HG03025 (cell line): ENCODE measurements around the gene SYNRG.
"Not testable (repeated sequence)": the region's sequence is repeated elsewhere in the genome, so short reads cannot be mapped to it uniquely, and the experiment has no call there.

ENCODE experiments used
- ATAC-seq: cut with Tn5 transposase; IDR thresholded peaks from one replicate; pipeline ENCODE4 v1.9.1; 2021; ENCODE audit warnings: mild to moderate bottlenecking, moderate library complexity; ENCODE audit not compliant: unreplicated experiment, low FRiP score

The SYNRG gene, protein sequence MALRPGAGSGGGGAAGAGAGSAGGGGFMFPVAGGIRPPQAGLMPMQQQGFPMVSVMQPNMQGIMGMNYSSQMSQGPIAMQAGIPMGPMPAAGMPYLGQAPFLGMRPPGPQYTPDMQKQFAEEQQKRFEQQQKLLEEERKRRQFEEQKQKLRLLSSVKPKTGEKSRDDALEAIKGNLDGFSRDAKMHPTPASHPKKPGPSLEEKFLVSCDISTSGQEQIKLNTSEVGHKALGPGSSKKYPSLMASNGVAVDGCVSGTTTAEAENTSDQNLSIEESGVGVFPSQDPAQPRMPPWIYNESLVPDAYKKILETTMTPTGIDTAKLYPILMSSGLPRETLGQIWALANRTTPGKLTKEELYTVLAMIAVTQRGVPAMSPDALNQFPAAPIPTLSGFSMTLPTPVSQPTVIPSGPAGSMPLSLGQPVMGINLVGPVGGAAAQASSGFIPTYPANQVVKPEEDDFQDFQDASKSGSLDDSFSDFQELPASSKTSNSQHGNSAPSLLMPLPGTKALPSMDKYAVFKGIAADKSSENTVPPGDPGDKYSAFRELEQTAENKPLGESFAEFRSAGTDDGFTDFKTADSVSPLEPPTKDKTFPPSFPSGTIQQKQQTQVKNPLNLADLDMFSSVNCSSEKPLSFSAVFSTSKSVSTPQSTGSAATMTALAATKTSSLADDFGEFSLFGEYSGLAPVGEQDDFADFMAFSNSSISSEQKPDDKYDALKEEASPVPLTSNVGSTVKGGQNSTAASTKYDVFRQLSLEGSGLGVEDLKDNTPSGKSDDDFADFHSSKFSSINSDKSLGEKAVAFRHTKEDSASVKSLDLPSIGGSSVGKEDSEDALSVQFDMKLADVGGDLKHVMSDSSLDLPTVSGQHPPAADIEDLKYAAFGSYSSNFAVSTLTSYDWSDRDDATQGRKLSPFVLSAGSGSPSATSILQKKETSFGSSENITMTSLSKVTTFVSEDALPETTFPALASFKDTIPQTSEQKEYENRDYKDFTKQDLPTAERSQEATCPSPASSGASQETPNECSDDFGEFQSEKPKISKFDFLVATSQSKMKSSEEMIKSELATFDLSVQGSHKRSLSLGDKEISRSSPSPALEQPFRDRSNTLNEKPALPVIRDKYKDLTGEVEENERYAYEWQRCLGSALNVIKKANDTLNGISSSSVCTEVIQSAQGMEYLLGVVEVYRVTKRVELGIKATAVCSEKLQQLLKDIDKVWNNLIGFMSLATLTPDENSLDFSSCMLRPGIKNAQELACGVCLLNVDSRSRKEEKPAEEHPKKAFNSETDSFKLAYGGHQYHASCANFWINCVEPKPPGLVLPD (N-terminal part only)

DNA sequence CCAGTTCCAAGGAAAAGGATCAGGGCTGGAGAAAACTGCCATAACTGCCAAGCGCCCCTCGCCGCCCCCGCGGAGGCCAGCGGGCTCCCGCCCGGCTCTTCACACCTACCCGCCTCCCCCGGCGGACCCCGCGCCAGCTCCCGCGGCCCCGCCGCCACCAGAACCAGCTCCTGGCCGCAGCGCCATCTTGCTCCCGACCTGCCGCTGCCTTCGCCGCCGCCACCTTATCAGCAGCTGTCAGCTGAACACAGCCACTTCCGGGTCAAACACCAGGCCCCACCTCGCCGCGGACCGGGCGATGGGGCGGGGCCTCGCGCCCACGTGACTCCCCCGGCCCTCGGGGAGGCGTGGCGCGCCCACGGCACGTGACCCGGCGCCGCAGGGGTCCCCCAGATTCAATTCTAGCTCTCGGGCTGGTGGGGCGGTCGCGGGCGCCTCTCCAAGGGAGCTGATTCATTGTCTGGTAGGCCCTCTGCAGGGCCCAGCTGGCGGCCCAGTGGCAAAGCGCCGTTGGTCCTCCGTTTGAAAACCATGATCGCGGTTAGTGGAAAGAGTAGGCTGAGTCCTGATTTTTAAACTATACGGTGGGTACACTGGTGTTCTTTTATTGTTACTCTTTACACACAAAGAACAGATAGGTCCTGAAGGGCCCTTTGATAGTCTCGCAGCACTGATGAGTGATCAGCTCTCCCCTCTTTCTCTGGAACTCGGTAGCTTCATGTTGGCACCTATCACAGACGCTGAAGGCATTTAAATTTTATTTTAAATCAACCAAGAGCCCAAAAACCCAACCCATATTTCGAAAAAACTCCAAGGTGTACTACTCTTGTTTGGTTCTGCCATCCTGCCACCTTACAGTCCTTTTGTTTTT is at the start of gene SYNRG:
SYNRG (minus strand) TSS at position 249 of the 871 bp plus-strand sequence; CDS start at position 186, 63 bp downstream.
- ATAC-seq, result peak; percentile 84

DNA sequence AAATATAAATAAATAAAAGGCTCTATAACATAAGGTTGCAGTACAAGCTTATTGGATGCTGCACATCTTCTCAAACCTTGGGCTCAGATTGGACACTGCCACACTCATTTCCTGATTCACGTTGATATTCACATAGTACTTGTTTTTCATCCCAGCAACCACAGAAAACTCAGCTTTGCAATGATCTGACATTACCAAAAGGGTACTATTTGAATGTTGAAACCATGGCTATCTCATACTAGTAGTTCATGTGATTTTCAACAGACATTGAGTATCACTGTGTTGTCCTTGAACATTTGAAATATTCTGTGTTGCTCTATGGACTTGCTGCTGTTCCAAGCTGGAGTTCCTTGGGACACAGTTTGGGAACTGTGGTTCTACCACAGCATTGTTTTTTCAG is 48.0 kb upstream of the SYNRG start:
- ATAC-seq, result no peak

DNA sequence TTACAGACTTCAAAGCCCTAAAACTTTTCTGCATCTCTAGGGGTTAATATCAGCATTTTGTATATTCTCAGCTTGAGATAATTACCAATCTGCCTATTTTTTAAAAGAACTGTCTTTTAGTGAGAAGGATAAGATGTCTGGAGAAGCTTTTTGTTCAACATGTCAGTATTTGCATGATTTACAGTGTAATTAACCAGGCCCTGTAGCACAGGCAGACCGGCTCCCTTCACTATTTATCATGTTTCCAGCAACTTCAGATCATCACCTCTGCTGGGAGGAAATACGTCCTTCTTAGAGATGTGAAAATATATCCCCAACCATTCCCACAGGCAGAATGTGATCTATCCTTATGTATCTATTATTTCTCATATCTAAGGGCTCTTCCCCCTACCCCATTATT is 42.6 kb upstream of the SYNRG start:
- no peak for ATAC-seq

DNA sequence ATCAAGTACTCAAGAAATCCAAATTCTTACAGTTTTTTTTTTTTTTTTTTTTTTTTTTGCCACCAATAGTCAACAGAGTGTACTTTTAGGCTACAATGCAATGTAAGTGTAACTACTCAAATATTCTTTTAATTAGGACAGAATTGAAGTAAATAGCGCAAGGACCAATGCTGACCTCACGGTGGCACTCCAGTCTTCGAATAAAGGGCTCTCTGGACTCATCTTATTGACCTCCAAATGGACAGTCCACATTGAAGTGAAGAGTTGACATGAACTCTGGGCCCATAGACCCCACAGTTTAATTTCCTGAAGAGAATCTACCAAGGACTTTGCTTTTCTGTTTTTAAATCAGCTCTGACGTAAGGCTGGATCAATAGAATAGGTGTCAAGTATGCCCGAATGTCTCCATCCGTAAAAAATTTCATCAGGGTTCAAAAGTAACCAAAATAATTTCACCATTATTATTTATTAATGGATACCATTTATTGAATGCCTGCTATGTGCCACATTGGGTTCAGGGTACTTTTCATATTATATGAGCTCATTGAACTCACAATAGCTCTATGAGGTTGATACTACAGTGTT is 41.3 kb upstream of the SYNRG start:
- ATAC-seq, result no peak

DNA sequence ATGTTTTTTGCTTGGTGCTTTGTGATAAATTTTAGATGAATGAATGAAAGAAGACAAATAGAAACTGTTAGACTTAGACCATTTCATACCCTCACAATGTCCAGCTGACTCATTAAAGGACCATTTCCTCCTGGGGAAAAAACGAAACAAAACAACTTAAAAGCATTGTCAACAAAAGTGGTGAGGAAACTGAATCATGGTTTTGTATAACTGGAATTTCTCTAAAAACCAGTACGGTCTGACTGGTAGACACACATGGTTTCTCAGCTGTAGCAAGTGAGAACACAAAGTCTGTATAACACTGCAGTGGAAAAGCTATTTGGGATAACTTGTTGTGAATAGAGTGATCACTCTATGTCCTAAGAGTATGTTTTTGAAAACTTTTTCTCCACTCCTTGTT is 39.3 kb upstream of the SYNRG start:
- no peak for ATAC-seq

DNA sequence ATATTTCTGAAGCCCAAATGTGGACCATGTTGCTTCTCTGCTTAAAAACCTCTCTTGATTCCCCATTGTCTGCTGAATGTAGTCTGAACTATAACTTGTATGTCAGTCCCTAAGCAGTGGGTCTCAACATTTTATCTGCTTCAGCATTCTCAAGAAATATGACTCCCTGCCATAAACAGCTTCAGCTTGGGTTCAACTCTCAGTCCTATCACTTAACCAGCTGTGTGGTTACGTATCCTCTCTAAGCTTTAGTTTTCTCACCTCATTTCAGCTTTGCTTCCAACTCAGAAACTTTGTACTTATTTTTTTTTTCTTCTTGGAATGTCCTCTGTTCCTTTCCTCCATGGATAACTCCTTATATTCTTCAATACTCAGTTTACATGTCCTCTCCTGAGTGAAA is 38.6 kb upstream of the SYNRG start:
- no peak for ATAC-seq

DNA sequence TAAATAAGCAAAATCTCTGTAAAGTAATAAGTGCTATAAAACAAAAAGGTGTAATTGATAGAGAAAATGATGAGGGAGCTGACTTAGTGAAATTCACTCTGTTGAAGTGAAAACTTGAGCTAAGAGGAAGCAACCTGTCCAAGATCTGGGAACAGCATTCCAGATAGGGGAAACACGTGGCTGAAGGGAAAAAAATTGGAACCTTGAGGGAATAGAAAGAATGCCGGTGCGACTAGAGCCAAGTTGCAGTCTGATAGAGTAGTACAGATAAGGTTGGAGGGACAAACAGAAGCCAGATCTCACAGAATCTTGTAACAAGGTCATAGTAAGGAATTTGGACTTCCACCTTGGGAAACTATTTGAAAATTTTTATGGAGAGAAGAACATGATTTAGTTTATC is 34.7 kb upstream of the SYNRG start:
- ATAC-seq, result no peak

DNA sequence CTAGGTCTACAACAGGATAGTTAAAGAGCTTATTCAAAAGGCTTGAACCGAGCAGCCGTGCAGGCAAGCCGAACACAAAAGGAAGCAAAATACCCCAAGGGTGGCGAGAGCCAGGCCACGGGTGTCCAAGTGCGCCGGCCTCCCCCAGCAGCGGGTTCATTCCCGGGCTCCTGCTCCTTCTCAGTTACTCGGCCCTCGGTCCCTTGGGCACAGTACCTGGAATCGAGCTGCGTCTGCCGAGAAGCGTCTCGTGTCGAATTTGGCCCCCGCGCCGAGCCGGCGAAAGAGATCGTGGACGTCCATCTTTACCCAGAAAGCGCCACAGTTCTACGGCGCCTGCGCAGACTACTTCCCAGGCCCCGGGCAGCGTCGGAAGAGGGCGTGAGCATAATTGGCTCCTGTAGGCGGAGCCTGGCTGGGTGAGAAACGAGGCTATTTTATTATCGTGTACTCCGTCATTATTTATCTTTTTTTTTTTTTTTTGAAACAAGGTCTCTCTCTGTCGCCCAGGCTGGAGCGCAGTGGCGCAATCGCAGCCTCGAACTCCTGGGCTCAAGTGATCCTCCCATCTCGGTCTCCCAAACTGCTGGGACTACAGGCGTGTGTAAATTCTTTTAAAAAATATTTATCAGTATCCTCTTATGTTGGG is 34.0 kb upstream of the SYNRG start, which contains the start of gene DDX52:
DDX52 (minus strand) TSS at position 329 of the 649 bp plus-strand sequence; CDS start at position 303, 26 bp downstream.
- ATAC-seq, result peak; percentile 63

DNA sequence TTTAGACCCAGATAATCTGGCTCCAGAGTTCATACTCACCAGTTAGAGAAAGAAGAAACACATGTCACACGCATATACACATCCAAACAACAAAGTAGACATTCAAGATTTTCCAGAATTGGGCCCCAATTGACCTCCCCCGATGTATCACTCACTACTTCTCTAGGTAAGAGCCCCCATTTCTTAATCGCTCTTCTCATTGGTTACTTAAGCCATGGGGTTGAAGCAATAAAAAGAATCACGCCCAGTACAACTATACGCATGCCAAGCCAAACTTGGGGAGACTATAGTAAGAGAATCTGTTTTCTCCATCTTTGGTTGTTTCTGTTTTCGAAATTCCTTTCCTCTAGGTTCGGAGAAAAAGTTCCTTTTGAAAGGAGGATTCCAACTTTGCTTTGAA is 33.5 kb upstream of the SYNRG start:
- no peak for ATAC-seq

DNA sequence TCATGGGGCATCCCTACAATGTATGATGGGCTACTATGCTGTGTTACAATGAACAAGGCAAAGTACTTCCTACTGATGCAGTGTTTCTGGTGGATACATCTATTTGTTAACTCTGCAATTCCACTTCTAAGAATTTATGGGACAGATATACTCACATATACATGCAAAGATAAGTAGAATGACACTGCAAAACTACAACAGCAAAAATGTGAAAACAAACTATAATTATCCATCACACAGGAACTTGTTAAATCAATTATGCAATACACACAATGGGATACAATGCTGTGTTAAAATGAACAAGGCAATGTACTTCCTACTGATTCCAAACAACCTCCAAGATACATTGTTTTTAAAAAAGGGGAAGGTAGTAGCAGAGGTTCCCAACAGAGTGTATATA is 30.8 kb upstream of the SYNRG start:
- no peak for ATAC-seq

DNA sequence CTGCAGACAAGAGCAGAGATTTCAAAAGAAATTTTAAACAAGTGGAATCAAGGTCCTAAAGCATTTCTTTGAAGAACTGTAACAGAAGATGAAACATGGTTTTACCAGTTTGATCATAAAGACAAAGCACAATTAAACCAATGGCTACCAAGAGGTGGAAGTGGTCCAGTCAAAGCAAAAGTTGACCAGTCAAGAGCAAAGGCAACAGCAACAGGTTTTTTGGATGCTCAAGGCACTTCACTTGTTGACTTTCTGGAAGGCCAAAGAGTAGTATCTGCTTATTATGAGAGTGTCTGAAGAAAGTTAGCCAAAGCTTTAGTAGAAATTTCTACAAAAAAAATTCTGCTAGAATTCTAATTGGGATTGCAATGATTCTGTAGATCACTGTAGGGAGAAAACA is 28.7 kb upstream of the SYNRG start:
- ATAC-seq, result no peak

DNA sequence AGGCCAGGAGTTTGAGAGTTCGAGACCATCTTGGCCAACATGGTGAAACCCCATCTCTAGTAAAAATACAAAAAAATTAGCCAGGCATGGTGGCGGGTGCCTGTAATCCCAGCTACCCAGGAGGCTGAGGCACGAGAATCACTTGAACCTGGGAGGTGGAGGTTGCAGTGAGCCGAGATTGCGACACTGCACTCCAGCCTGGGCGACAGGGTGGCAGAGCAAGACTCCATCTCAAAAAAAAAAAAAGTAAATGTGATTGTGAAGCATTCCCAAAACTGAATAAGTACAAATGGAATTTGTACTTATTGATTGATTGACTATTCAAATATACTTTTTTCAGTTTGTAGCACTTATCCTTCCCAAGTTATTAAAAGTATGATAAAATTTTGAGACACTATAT is 7.2 kb upstream of the SYNRG start:
- not testable (repeated sequence) for ATAC-seq

DNA sequence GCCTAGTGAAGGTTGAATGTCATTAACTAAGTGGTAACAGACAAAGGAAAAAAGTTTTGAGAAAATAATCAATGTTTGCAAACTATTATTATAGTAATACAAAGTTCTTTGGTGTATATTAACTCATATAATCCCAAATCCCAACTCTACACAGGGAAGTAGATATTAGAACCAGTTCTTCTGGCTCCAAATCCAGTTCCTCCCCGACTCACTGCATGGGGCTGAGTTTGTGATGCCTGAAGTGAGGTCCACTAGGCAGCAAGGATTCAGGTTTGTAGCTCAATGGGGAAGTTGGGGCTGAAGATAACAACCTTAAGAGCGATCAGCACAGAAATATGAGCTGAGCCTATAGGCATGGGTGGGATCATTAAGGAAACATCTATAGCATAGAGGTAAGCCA is 5.6 kb upstream of the SYNRG start:
- ATAC-seq, result no peak

DNA sequence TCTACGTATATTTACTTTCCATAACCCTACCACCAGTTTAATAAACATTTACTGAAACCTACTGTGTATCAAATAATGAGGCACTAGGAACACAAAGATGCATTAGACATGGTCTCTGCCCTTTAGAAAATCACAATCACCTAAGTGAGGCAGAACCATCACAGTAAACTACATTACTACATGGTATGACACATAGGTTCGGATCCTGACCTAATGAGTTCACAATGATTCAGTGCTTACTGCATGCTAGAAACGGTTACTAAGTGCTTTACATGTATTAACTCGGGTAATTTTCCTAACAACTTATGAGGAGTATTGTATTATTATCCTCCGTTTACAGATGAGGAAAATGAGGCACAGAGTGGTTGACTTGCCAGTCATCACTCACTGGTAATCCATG is 5.2 kb upstream of the SYNRG start:
- ATAC-seq, result no peak

DNA sequence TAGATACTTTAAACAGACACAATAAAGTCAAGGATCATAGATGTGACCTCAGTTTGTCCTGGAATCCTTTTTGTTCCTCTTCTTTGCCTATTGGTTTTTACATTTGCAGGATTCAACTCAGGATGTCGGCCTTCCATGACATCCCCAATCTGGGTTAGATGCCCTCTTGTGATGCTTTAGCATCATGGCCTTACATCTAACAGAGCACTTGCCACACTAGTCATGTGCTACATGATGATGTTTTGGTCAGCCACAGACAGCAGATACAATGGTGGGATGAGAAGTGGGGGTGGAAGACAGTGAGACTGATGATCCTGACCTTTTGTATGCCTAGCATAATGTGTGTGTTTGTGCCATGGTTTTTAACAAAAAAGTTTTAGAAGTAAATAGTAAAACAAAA is 1.8 kb upstream of the SYNRG start:
- no peak for ATAC-seq

DNA sequence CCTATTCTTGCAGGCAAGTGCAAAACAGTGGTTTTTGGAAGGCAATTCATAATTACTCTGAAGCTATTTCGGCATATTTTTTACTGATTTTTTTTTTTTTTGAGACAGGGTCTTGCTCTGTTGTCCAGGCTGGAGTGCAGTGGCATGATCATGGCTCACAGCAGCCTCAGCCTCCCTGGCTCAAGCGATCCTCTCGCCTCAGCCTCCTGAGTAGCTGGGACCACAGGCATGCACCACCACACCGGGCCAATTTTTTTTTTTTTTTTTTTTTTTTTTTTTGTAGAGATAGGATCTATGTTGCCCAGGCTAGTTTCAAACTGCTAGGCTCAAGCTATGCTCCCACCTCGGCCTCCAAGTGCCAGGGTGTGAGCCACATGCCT is 813 bp upstream of the SYNRG start:
- not testable (repeated sequence) for ATAC-seq

DNA sequence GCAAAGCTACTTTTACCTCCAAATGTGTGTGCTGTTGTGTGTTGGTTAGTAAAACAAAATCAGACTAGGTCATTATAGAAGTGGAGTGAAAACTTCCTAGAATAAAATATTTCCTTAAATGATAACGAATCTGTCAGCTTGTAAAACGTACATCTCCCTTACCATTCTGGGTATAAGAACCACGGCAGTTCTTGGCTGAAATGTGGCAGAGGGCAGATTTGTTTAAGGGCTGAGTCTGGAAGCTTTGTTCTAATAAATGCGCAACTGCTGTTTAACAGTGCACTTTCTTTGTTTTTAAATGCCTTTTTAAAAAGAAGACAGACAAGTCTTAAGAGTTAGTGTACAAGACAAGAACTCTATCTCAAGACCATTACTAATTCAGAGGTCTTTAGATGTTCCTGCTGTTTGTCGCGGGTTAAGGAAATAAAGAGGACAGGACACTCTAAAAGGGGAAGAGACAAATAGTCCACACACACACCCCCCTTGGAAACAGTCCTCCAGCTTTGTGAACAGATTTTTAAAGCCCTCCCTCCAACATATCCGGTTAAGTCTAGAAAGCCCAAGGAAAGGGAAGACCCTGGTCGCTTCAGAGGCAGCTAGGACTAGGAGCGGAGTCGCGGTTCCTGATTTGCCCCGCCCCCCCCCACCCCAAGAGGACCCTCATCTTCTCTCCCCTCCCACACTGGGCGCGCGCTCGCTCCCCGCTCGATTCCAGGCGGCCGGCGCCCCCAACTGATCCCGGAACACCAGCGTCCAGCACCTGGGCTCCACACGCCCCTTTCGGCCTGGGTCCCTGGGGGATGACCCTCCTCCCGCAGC is 658 bp downstream of the SYNRG start:
- peak; percentile 30 for ATAC-seq
